ENCODE results near the gene MXRA8. TPM values are rescaled to one million over a fixed set of nuclear protein-coding genes. Genes with fewer than 3 reads are reported as not detected.

The MXRA8 gene
- total RNA-seq, 3 donors from 2014 or later (not counting 1 experiment from before 2014, with no cell fraction given) = 0.26 TPM; not detected in 2

DNA sequence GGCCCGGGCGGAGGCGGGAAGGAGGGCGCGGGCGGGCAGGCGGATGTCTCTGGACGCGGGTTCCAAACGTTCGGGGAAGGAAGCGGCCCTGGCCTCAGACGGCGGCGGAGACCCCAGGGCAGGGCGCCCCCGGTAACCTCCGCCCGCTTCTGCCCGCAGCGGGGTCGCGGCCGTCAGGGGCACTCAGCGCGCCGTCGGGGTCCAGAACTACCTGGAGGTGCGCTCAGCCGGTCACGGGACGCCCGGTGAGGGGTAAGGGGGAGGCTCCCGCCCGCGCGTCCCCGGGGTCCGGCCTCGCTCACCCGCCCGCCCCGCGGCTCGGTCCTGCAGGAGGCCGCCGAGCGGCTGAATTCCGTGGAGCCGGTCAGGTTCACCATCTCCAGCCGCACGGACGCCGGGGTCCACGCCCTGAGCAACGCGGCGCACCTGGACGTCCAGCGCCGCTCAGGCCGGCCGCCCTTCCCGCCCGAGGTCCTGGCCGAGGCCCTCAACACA is 49.6 kb downstream of the MXRA8 start:
- intact Hi-C loops (cut with micrococcal nuclease) = loop anchor here (5.0 kb wide), 1 partner anchor 37 kb away; the partner anchor contains the start of gene UBE2J2
- Mint-ChIP-seq H3K36me3 (no peaks in the 10 kb centered on the region), H3K27me3 (ENCODE audit: low read depth in 2 of 2) (no peaks in the 10 kb centered on the region), H3K4me1 (peaks cover 6 to 26% of the 10 kb centered on the region in 2 donors), H3K4me3 (peak overlapping the region; percentile 72), H3K9me3 (no peaks in the 10 kb centered on the region), H3K27ac (peak overlapping the region; percentile 38 to 82)
- Histone ChIP-seq H3K4me3 (ENCODE audit: low read length) (peak overlapping the region; percentile 41), H3K4me1 (ENCODE audit: control insufficient read depth, insufficient read depth, low read length) (peaks cover 47% of the 10 kb centered on the region), H3K27me3 (ENCODE audit: control insufficient read depth, insufficient read depth, low read length) (no peaks in the 10 kb centered on the region), H3K9me3 (ENCODE audit: control insufficient read depth, insufficient read depth, low read length) (no peaks in the 10 kb centered on the region), H3K27ac (ENCODE audit: low read length) (peak overlapping the region; percentile 64), H3K36me3 (ENCODE audit: control insufficient read depth, insufficient read depth, low read length) (peaks cover 22% of the 10 kb centered on the region)
- DNase-seq (no peak), ATAC-seq (no peak)
- TF ChIP-seq, protein P1, sequence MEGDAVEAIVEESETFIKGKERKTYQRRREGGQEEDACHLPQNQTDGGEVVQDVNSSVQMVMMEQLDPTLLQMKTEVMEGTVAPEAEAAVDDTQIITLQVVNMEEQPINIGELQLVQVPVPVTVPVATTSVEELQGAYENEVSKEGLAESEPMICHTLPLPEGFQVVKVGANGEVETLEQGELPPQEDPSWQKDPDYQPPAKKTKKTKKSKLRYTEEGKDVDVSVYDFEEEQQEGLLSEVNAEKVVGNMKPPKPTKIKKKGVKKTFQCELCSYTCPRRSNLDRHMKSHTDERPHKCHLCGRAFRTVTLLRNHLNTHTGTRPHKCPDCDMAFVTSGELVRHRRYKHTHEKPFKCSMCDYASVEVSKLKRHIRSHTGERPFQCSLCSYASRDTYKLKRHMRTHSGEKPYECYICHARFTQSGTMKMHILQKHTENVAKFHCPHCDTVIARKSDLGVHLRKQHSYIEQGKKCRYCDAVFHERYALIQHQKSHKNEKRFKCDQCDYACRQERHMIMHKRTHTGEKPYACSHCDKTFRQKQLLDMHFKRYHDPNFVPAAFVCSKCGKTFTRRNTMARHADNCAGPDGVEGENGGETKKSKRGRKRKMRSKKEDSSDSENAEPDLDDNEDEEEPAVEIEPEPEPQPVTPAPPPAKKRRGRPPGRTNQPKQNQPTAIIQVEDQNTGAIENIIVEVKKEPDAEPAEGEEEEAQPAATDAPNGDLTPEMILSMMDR (IDR thresholded peaks at IDR 0.05) = no peak
- under 1% methylated on average over 66 of the region's 66 CpGs for WGBS (ENCODE audit: insufficient coverage)

DNA sequence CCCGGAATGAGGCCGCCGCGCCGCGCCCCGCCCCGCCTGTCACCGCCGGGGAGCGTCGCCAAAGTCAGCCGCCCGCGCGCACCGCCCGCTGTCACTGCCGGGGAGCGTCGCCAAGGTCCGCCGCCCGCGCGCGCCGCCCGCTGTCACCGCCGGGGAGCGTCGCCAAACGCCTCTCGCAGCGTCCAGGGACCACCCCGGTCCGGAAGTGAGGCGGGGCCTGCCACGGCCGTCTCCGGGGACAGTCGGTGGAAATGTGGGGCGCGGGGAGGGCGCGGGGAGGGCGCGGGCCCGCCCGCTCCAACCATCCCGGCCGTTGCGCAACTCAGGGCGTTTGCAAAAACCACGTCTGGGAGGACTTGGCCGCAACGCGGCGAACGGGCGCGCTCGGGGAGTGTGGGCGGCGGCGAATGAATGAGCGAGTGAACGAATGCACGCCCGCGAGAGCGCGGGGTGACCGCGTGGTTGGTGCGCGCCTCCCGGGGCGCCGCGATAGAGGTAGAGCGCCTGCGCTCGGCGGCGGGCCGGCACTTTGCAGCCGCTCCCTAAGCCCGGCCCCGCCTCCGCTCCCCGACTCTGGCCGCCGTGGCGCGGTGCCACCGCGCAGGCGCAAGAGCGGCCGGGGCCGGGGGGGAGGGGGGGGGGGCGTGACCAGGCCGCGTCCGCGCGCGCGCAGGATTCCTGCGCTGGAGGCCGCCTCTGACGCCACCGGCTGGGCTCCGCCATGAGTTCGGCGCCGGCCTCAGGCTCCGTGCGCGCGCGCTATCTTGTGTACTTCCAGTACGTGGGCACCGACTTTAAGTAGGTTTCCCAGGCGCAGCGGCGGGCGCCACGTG is 50.2 kb downstream of the MXRA8 start, which contains the start of the genes ACAP3 and PUSL1:
TSS of gene ACAP3 (minus strand) at position 8 of the 833 bp plus-strand sequence. CDS start 115 bp downstream, outside the sequence.
TSS of gene PUSL1 (plus strand) at position 675 of the 833 bp plus-strand sequence. CDS start at position 722, 47 bp downstream.
- Mint-ChIP-seq H3K4me3 (peak within 1 kb of the TSS; percentile 86), H3K4me1 (peaks cover 6 to 26% of the 10 kb centered on the region in 2 donors), H3K27me3 (ENCODE audit: low read depth in 2 of 2) (no peaks in the 10 kb centered on the region), H3K9me3 (no peaks in the 10 kb centered on the region), H3K36me3 (no peaks in the 10 kb centered on the region), H3K27ac (peak within 1 kb of the TSS; percentile 79 to 82)
- under 1% methylated on average over 115 of the region's 131 CpGs for WGBS (ENCODE audit: insufficient coverage)
- peaks cover 47% of the 10 kb centered on the region for H3K4me1 ChIP-seq (ENCODE audit: control insufficient read depth, insufficient read depth, low read length)
- H3K4me3 ChIP-seq (ENCODE audit: low read length) = peak within 1 kb of the TSS; percentile 64
- no peaks in the 10 kb centered on the region for H3K27me3 ChIP-seq (ENCODE audit: control insufficient read depth, insufficient read depth, low read length)
- H3K27ac ChIP-seq (ENCODE audit: low read length) = peak within 1 kb of the TSS; percentile 85
- DNase-seq = peak; percentile 89 to 96
- intact Hi-C loops (cut with micrococcal nuclease) = loop anchor here (5.0 kb wide), 1 partner anchor 36 kb away; the partner anchor contains the start of gene UBE2J2
- ATAC-seq = peak; percentile 78 to 91 (median 79)
- peaks cover 15% of the 10 kb centered on the region for H3K36me3 ChIP-seq (ENCODE audit: control insufficient read depth, insufficient read depth, low read length)
- H3K9me3 ChIP-seq (ENCODE audit: control insufficient read depth, insufficient read depth, low read length) = no peaks in the 10 kb centered on the region
- TF ChIP-seq, protein P1 (IDR thresholded peaks at IDR 0.05) = no peak

DNA sequence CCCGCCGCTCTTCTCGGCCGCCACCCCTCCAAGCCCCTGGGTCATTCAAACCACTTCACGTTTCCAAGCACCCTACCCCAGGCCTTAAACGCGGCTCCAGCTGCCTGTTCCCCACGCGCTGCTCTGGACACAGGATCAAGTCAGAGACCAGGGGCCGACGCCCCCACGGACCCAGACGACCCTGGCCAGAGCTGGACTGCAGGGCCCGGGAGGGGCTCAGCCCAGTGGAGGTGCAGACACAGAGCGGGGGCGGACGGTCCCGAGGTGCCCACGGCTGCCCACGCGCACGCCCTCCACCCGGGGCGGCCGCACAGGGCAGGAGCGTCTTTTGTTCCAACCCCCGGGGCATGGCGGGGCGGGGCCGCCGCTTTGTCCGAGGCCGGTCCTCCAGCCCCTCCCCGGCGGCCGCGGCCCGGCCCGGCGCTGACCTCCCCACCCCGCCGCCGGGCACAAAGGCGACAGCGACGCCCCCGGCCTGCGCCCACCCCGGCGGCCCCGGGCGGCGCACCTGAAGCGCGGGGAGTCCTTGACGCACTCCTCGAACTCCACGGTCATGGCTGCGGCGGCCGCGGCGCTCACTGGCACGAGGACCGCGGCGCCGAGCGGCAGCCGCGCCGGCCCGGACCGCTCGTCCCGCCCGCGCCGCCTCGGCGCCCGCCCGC is 51.0 kb downstream of the MXRA8 start:
- H3K27ac ChIP-seq (ENCODE audit: low read length) = peak overlapping the region; percentile 15
- peaks cover 6 to 26% of the 10 kb centered on the region in 2 donors for H3K4me1 Mint-ChIP-seq
- H3K36me3 Mint-ChIP-seq = no peaks in the 10 kb centered on the region

More for the DNA sequence above, 51.0 kb downstream of the MXRA8 start:
- H3K9me3 ChIP-seq (ENCODE audit: control insufficient read depth, insufficient read depth, low read length) = no peaks in the 10 kb centered on the region
- DNase-seq (peak; percentile 34 to 37), ATAC-seq (peak in 1 of 3 donors; percentile 1)
- Mint-ChIP-seq H3K27ac (peak overlapping the region; percentile 79 to 82), H3K4me3 (peak overlapping the region; percentile 86), H3K27me3 (ENCODE audit: low read depth in 2 of 2) (no peaks in the 10 kb centered on the region), H3K9me3 (no peaks in the 10 kb centered on the region)
- TF ChIP-seq, protein P1 (IDR thresholded peaks at IDR 0.05) = no peak
- peaks cover 8% of the 10 kb centered on the region for H3K36me3 ChIP-seq (ENCODE audit: control insufficient read depth, insufficient read depth, low read length)
- H3K4me1 ChIP-seq (ENCODE audit: control insufficient read depth, insufficient read depth, low read length) = peaks cover 47% of the 10 kb centered on the region
- H3K4me3 ChIP-seq (ENCODE audit: low read length) = peak overlapping the region; percentile 50
- intact Hi-C loops (cut with micrococcal nuclease) = loop anchor here (5.0 kb wide), 1 partner anchor 35 kb away; the partner anchor contains the start of gene UBE2J2
- WGBS (ENCODE audit: insufficient coverage) = 1% methylated on average over 83 of the region's 83 CpGs
- H3K27me3 ChIP-seq (ENCODE audit: control insufficient read depth, insufficient read depth, low read length) = no peaks in the 10 kb centered on the region

All from natural killer cell (primary cell).